GM19395 (cell line): Measurements from ENCODE around the gene MRPS23.

Source experiments
- ATAC-seq: cut with Tn5 transposase; IDR thresholded peaks from one replicate; pipeline ENCODE4 v1.9.1; 2021; ENCODE audit warnings: mild to moderate bottlenecking, moderate library complexity; ENCODE audit not compliant: unreplicated experiment

The MRPS23 gene

DNA sequence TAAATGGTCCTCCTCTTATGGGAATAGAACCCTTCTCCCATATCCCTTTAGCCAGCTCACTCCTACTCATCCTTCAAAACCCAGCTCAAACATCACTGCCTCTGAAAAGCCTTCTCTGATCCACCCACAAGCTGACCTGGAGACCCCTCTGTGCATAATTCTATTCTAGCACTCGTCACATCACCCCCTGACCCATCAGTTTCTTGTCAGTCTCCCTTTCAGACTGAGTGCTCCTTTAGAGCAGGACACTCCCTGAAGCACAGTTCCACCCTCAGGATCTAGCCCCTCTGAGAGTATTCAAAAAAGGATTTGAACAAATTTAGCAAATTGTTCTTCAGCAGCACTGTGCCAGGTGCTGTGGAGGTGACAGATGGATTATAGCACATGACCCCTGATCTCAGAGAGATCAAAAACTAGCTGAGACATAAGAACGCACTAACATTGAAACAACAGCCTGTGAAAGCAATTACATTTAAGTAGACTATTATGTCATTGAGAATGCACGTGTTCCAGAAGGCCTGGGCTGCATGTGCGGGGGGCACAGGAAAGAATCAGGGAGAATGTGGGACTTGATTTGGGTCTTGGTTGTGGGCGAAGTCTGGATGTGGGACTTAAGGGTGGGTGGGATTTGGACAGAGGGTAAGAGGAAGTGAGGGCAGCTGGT lies 43.5 kb downstream of the MRPS23 start:
- ATAC-seq = no peak

DNA sequence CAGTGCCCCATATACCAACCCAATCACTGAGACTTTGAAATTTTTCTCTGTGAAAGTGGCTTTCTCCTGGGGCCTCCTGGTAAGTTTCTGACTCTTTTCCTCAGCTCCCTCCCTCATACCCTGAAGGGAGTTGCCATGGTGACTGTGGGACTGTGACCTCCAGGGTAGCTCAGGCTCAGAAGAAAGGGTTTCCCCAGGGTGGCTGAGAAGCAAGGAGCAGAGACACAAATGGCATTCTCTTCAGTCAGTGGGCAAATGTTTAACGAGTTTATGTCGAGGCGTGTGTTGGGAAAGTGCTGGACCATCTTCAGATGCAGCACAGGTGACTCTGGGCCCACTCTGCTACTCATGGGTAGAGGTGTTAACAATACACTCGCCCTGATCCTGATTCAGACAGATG lies 46.8 kb downstream of the MRPS23 start:
- ATAC-seq = no peak

DNA sequence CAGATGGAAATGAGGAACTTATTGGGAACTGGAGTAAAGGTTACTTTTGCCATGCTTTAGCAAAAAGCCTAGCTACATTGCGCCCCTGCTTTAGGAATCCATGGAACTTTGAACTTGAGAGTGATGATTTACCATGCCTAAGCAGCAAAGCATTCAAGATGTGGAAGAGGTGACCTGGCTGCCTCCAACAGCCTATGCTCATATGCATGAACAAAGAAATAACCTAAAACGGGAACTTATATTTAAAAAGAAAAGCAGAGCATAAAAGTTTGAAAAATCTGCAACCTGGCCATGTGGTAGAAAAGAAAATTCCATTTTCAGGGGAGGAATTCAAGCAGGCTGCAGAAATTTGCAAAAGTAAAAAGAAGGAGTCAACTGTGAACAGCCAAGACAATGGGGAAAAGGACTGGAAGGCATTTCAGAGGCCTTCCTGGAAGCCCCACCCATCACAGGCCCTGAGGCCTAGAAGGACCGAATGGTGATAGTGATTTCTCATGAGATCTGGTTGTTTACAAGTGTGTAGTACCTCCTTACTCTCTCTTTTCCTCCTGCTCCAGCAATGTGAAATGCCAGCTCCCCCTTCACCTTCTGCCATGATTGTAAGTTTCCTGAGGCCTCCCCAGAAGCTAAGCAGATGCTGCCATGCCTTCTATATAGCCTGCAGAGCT lies 48.7 kb downstream of the MRPS23 start:
- no peak for ATAC-seq

DNA sequence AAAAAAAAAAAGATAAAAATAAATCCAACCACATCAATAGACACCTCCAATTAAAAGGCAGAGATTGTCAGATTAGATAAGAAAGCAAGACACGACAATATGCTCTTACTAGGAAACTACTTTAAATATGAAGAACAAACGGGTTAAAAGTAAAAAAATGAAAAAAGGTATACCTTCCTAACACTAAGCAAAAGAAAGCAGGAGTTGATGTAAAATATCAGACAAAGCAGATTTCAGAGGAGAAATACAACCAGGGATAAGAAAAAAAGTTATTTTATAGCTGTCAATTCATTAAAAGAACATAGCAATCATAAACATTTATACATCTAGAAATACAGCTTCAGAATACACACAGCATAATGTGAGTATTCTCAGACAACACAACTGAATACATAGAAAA lies 55.0 kb downstream of the MRPS23 start:
- ATAC-seq = no peak

DNA sequence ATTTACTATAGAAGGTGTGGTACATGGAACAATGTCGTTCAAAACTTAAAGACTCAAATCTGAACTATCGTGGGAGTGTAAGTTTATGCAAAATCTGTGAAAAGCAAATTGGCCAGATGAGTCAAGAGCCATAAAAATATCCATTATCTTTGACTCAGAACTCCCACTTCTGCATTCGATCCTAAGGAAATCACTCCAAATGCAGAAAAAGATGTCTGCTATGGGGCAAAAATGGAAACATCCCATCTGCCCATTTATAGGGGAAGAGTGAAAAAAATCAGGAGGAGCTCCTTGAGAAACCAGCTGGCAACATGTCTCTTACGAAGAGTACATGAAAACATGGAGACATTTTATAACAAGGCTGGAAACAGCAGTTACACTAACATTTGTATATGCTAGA lies 61.1 kb downstream of the MRPS23 start:
- ATAC-seq = no peak

DNA sequence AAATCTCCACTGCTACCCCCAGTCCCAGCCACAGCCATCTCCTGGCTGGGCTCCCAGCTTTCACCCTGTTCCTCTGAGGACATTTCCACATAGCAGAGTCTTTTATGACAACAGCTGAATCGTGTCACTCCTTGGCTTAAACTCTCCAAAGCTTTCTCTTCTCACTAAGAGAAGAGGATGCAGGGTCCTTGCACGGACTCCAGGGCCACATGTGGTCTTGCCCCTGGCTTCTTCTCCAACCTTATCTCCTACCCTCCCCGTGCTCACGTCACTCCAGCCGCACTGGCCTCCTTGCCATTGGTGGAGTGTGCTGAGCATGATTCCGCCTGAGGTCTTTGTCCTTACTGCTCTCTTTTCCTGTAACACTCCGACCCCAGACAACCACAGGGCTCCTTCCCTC lies 64.8 kb downstream of the MRPS23 start:
- ATAC-seq = no peak
